HCT116 (cell line): ENCODE results near the gene SSR1. TPM values are rescaled to one million over a fixed set of nuclear protein-coding genes. Genes with fewer than 3 reads are reported as not detected.

Experiments used
- ATAC-seq: fragments of 200-7000 bp; cut with Tn5 transposase; 2 replicates; pipeline ENCODE4 v1.9.1; 2020; ENCODE audit warnings: mild to moderate bottlenecking, moderate library complexity
- BruUV-seq: library from RNA; stranded (reverse); fragments of 400-500 nt; replicated peaks from 2 replicates; lab custom pipeline; 2021; lab: Mats Ljungman, UMichigan
- CTCF ChIA-PET: fragments of 300-600 bp; sonication (Branson Sonifier 250); formaldehyde crosslinking; loops from one replicate; lab custom pipeline; 2021; ENCODE audit warnings: antibody characterized with exemption; lab: Charles Lee
- POLR2A ChIA-PET: fragments of 300-600, 350-600 bp; sonication (Branson Sonifier 250); formaldehyde crosslinking; loops from one replicate; lab custom pipeline; 2021; ENCODE audit warnings: antibody characterized with exemption; lab: Charles Lee
- RAD21 ChIA-PET, 2 experiments: fragments of 300-600 bp; sonication (Branson Sonifier 250); formaldehyde crosslinking; loops; one replicate each; lab custom pipeline; 2023; ENCODE audit warnings: low total read pairs in 2 of 2; ENCODE audit not compliant: uncharacterized antibody in 2 of 2, unreplicated experiment in 2 of 2, low non-redundant PET in 1 of 2; lab: Charles Lee
- DNase-seq: peaks from one replicate; pipeline ENCODE4 v3.0.0-alpha.2; 2010; ENCODE audit warnings: low read depth, low spot score
- H2AFZ ChIP-seq: fragments of 200-600 bp; shearing (Covaris generic), sonication (generic); 2 replicates; pipeline ENCODE4 v1.6.1; 2017; ENCODE audit warnings: low read depth, mixed run types, mixed read lengths, antibody characterized with exemption, low read length; ENCODE audit not compliant: poor library complexity, severe bottlenecking
- H3K27ac ChIP-seq: 2 replicates; pipeline ENCODE4 v1.5.1; 2012; ENCODE audit warnings: low read depth, low read length
- H3K27me3 ChIP-seq: fragments of 200-600 bp; sonication (generic); 2 replicates; pipeline ENCODE4 v1.6.1; 2016; ENCODE audit warnings: mixed run types, low read length, mixed read lengths; ENCODE audit not compliant: insufficient read depth
- H3K36me3 ChIP-seq, 2 experiments: fragments of 200-500 bp in 1 of 2; fragments of 200-600 bp in 1 of 2; sonication (Bioruptor generic) in 1 of 2; sonication (generic) in 1 of 2; 2 replicates each; pipeline versions ENCODE4 v1.5.1 to v1.6.1; 2014 to 2016; ENCODE audit warnings: low read length in 2 of 2, inconsistent platforms in 1 of 2, mixed read lengths in 1 of 2, mixed run types in 1 of 2; ENCODE audit not compliant: insufficient read depth in 2 of 2, control insufficient read depth in 1 of 2
- H3K4me1 ChIP-seq, 2 experiments: fragments of 200-600 bp in 1 of 2; sonication (generic) in 1 of 2; 2 replicates each; pipeline versions ENCODE4 v1.5.1 to v1.6.1; 2012 to 2017; ENCODE audit warnings: low read length in 2 of 2, inconsistent platforms in 1 of 2, mild to moderate bottlenecking in 1 of 2, mixed read lengths in 1 of 2, mixed run types in 1 of 2, moderate library complexity in 1 of 2; ENCODE audit not compliant: insufficient read depth in 2 of 2, control insufficient read depth in 1 of 2
- H3K4me2 ChIP-seq: fragments of 200-600 bp; sonication (generic); 2 replicates; pipeline ENCODE4 v1.6.1; 2017; ENCODE audit warnings: mixed run types, low read length, mixed read lengths
- H3K4me3 ChIP-seq, 2 experiments: fragments of 200-600 bp in 1 of 2; sonication (generic) in 1 of 2; replicated peaks in 1 of 2; 2 replicates each; pipeline ENCODE4 v1.5.1; 2011 to 2016; ENCODE audit warnings: low read length in 2 of 2, control low read depth in 1 of 2, low read depth in 1 of 2, mild to moderate bottlenecking in 1 of 2, mixed read lengths in 1 of 2, mixed run types in 1 of 2
- H3K79me2 ChIP-seq: fragments of 200-600 bp; sonication (generic); 2 replicates; pipeline ENCODE4 v1.6.1; 2017; ENCODE audit warnings: mild to moderate bottlenecking, mixed run types, low read length, moderate library complexity, mixed read lengths; ENCODE audit not compliant: insufficient read depth
- H3K9ac ChIP-seq: fragments of 200-600 bp; sonication (generic); 2 replicates; pipeline ENCODE4 v1.6.1; 2016; ENCODE audit warnings: low read length, mixed read lengths
- H3K9me2 ChIP-seq: fragments of 200-600 bp; sonication (generic), shearing (Covaris generic); 2 replicates; pipeline ENCODE4 v1.6.1; 2017; ENCODE audit warnings: mixed run types, mild to moderate bottlenecking, moderate library complexity; ENCODE audit not compliant: insufficient read depth
- H3K9me3 ChIP-seq, 2 experiments: fragments of 200-500 bp in 1 of 2; fragments of 200-600 bp in 1 of 2; sonication (Bioruptor generic) in 1 of 2; sonication (generic) in 1 of 2; 2 replicates each; pipeline ENCODE4 v1.6.1; 2014 to 2017; ENCODE audit warnings: low read length in 2 of 2, mixed read lengths in 2 of 2, inconsistent platforms in 1 of 2, low read depth in 1 of 2, mild to moderate bottlenecking in 1 of 2, mixed run types in 1 of 2, moderate library complexity in 1 of 2; ENCODE audit not compliant: control insufficient read depth in 1 of 2, insufficient read depth in 1 of 2
- H4K20me1 ChIP-seq: fragments of 200-600 bp; sonication (generic), shearing (Covaris generic); 2 replicates; pipeline ENCODE4 v1.6.1; 2017; ENCODE audit warnings: mixed run types, mild to moderate bottlenecking, moderate library complexity; ENCODE audit not compliant: insufficient read depth
- CBX3 ChIP-seq: IDR thresholded peaks from 2 replicates; pipeline ENCODE4 v1.6.1; 2012; ENCODE audit warnings: low read depth
- CEBPB ChIP-seq: IDR thresholded peaks from 2 replicates; pipeline ENCODE4 v1.6.1; 2012; ENCODE audit warnings: low read depth
- POLR2A ChIP-seq: IDR thresholded peaks from 2 replicates; pipeline ENCODE4 v1.7.0; 2011; ENCODE audit warnings: borderline replicate concordance; ENCODE audit not compliant: insufficient read depth, insufficient read length; ENCODE audit errors: extremely low read depth
- POLR2AphosphoS5 ChIP-seq: IDR thresholded peaks from 2 replicates; pipeline ENCODE4 v1.6.1; 2011; ENCODE audit warnings: mild to moderate bottlenecking, low read depth, low read length, moderate library complexity
- RAD21 ChIP-seq: IDR thresholded peaks from 2 replicates; pipeline ENCODE4 v1.6.1; 2012; ENCODE audit warnings: low read depth, mild to moderate bottlenecking
- SRF ChIP-seq: IDR thresholded peaks from 2 replicates; pipeline ENCODE4 v1.6.1; 2012; ENCODE audit warnings: low read depth
- TCF7L2 ChIP-seq: IDR thresholded peaks from 2 replicates; pipeline ENCODE4 v1.7.0; 2011; ENCODE audit warnings: borderline replicate concordance, inconsistent platforms; ENCODE audit not compliant: insufficient read depth, insufficient read length; ENCODE audit errors: extremely low read depth
- YY1 ChIP-seq: IDR thresholded peaks from 2 replicates; pipeline ENCODE4 v1.6.1; 2011; ENCODE audit warnings: low read length, low read depth, moderate library complexity, mild to moderate bottlenecking; ENCODE audit not compliant: insufficient replicate concordance; ENCODE audit errors: extremely low read depth
- ZFX ChIP-seq: fragments of 450-650 bp; IDR thresholded peaks from 2 replicates; pipeline ENCODE4 v1.6.1; 2017
- intact Hi-C: fragments of 100-400 bp; cut with micrococcal nuclease; formaldehyde crosslinking; loops from 2 replicates; pipeline ENCODE4 v1.10.0; 2022
- total RNA-seq: library from RNA; stranded (reverse); gene quantifications from one replicate; pipeline ENCODE4 v1.2.1, GENCODE V29; 2021; ENCODE audit not compliant: unreplicated experiment
- TF ChIP-seq, protein P1 (sequence below): IDR thresholded peaks from 2 replicates; pipeline ENCODE4 v1.6.1; 2012
- TF ChIP-seq, protein P2 (sequence below): IDR thresholded peaks from 2 replicates; pipeline ENCODE4 v1.6.1; 2012
- TF ChIP-seq, protein P3 (sequence below), 3 experiments: fragments of 200-600 bp in 1 of 3; sonication (generic) in 1 of 3; IDR thresholded peaks in 2 of 3; conservative IDR thresholded peaks in 1 of 3; 2 replicates each; pipeline ENCODE4 v1.5.1; 2012 to 2017; ENCODE audit warnings: low read depth in 2 of 3, low read length in 2 of 3, antibody characterized with exemption in 1 of 3, borderline replicate concordance in 1 of 3, control low read depth in 1 of 3, mild to moderate bottlenecking in 1 of 3, mixed read lengths in 1 of 3, mixed run types in 1 of 3, moderate library complexity in 1 of 3; ENCODE audit not compliant: insufficient read depth in 1 of 3
- TF ChIP-seq, protein P4 (sequence below): IDR thresholded peaks from 2 replicates; pipeline ENCODE4 v1.6.1; 2011; ENCODE audit warnings: mild to moderate bottlenecking, low read length, moderate library complexity; ENCODE audit not compliant: insufficient replicate concordance; ENCODE audit errors: extremely low read depth

SSR1 gene
- total RNA-seq, 1 experiment from 2014 or later: 127 TPM

DNA sequence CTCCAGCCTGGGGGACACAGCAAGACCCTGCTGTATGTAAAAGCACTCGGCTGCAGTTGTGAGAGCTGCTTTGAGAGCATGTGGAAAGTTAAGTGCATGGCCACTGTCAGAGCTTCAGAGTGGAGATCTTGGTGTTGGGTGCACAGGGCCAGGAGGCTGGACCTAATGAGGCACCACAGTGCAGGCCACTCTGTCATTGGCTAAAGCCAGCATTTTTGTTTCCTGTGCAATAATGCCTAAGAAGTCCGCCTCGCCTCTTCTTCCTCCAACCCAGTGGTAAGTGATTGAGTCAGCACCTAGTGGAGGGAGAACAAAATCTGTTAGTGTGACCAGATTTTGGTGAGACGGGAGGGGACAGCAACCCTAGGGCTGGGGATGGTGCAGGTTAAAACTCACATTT lies 60.6 kb downstream of the SSR1 start:
- RAD21 ChIA-PET: no interaction called here
- no peaks in the 10 kb centered on the region for H3K9me3 ChIP-seq
- no peak overlapping the region for H3K9ac ChIP-seq
- peaks cover 0 to 12% of the 10 kb centered on the region in 2 experiments; a peak in 3 of 4 replicates for H3K36me3 ChIP-seq
- POLR2A ChIA-PET: no interaction called here
- TF ChIP-seq POLR2A (no peak), SRF (no peak), YY1 (no peak), TCF7L2 (no peak), POLR2AphosphoS5 (no peak; the same call in 1 of the 2 replicates), RAD21 (no peak), CEBPB (no peak), CBX3 (no peak), ZFX (no peak)
- TF ChIP-seq, protein P1, sequence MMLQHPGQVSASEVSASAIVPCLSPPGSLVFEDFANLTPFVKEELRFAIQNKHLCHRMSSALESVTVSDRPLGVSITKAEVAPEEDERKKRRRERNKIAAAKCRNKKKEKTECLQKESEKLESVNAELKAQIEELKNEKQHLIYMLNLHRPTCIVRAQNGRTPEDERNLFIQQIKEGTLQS: no peak
- TF ChIP-seq, protein P2, sequence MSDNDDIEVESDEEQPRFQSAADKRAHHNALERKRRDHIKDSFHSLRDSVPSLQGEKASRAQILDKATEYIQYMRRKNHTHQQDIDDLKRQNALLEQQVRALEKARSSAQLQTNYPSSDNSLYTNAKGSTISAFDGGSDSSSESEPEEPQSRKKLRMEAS: no peak
- TF ChIP-seq, protein P3, sequence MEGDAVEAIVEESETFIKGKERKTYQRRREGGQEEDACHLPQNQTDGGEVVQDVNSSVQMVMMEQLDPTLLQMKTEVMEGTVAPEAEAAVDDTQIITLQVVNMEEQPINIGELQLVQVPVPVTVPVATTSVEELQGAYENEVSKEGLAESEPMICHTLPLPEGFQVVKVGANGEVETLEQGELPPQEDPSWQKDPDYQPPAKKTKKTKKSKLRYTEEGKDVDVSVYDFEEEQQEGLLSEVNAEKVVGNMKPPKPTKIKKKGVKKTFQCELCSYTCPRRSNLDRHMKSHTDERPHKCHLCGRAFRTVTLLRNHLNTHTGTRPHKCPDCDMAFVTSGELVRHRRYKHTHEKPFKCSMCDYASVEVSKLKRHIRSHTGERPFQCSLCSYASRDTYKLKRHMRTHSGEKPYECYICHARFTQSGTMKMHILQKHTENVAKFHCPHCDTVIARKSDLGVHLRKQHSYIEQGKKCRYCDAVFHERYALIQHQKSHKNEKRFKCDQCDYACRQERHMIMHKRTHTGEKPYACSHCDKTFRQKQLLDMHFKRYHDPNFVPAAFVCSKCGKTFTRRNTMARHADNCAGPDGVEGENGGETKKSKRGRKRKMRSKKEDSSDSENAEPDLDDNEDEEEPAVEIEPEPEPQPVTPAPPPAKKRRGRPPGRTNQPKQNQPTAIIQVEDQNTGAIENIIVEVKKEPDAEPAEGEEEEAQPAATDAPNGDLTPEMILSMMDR (IDR thresholded peaks at IDR 0.05 in 2 of 3, conservative IDR thresholded peaks at IDR 0.05 in 1 of 3; ENCODE audit: borderline replicate concordance in 1 of 3, insufficient read depth in 1 of 3, low read depth in 2 of 3, low read length in 2 of 3): no peak
- TF ChIP-seq, protein P4, sequence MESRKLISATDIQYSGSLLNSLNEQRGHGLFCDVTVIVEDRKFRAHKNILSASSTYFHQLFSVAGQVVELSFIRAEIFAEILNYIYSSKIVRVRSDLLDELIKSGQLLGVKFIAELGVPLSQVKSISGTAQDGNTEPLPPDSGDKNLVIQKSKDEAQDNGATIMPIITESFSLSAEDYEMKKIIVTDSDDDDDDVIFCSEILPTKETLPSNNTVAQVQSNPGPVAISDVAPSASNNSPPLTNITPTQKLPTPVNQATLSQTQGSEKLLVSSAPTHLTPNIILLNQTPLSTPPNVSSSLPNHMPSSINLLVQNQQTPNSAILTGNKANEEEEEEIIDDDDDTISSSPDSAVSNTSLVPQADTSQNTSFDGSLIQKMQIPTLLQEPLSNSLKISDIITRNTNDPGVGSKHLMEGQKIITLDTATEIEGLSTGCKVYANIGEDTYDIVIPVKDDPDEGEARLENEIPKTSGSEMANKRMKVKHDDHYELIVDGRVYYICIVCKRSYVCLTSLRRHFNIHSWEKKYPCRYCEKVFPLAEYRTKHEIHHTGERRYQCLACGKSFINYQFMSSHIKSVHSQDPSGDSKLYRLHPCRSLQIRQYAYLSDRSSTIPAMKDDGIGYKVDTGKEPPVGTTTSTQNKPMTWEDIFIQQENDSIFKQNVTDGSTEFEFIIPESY: no peak
- ATAC-seq (no peak), DNase-seq (no peak)
- H3K4me2 ChIP-seq: no peak overlapping the region
- H3K79me2 ChIP-seq: no peaks in the 10 kb centered on the region
- H4K20me1 ChIP-seq: no peaks in the 10 kb centered on the region
- no peaks in the 10 kb centered on the region for H3K27me3 ChIP-seq
- BruUV-seq: no TSS peak
- CTCF ChIA-PET: interaction anchor here (0.8 kb wide), 1 partner anchor 9 kb away, joined by 4 read pairs; no protein-coding TSS in a partner anchor
- no peaks in the 10 kb centered on the region for H3K4me1 ChIP-seq
- intact Hi-C loops: no loop called here
- H3K4me3 ChIP-seq: no peak overlapping the region
- H3K9me2 ChIP-seq: no peaks in the 10 kb centered on the region
- no peak overlapping the region for H2AFZ ChIP-seq
- no peak overlapping the region for H3K27ac ChIP-seq
